CMK (cell line): Measurements from ENCODE around the gene CYB5D1.
"Not testable (repeated sequence)": the region's sequence is repeated elsewhere in the genome, so short reads cannot be mapped to it uniquely, and the experiment has no call there.

Source experiments
- DNase-seq: peaks from one replicate; pipeline ENCODE4 v3.0.0-alpha.2; 2010; ENCODE audit warnings: low read depth

CYB5D1 gene

GRCh38 chr17:7857713-7858521 is at the start of gene CYB5D1:
CYB5D1 (plus strand) TSS chr17:7858003; CDS start chr17:7858135, 132 bp downstream.
- no peak for DNase-seq

GRCh38 chr17:7809086-7809790 is 48.6 kb upstream of the CYB5D1 start:
- DNase-seq = no peak

GRCh38 chr17:7809791-7810343 is 47.9 kb upstream of the CYB5D1 start:
- not testable (repeated sequence) for DNase-seq

- no peak for DNase-seq
Observed at GRCh38 chr17:7811251-7811650, 46.6 kb upstream of the CYB5D1 start.

- DNase-seq = no peak
Observed at GRCh38 chr17:7814969-7815368, 42.8 kb upstream of the CYB5D1 start.

GRCh38 chr17:7816926-7817642 is 40.7 kb upstream of the CYB5D1 start:
- no peak for DNase-seq

GRCh38 chr17:7817643-7817964 is 40.2 kb upstream of the CYB5D1 start:
- no peak for DNase-seq

- no peak for DNase-seq
Observed at GRCh38 chr17:7818026-7818425, 39.8 kb upstream of the CYB5D1 start.

- DNase-seq = no peak
Observed at GRCh38 chr17:7818746-7819645, 38.8 kb upstream of the CYB5D1 start.

- no peak for DNase-seq
Observed at GRCh38 chr17:7820231-7820630, 37.6 kb upstream of the CYB5D1 start.

- DNase-seq = no peak
Observed at GRCh38 chr17:7822126-7822525, 35.7 kb upstream of the CYB5D1 start.

GRCh38 chr17:7823581-7824001 is 34.2 kb upstream of the CYB5D1 start:
- DNase-seq = no peak

- no peak for DNase-seq
Observed at GRCh38 chr17:7824021-7824924, 33.5 kb upstream of the CYB5D1 start.

- no peak for DNase-seq
Observed at GRCh38 chr17:7825206-7825990, 32.4 kb upstream of the CYB5D1 start.

GRCh38 chr17:7830616-7831015 is 27.2 kb upstream of the CYB5D1 start:
- DNase-seq = no peak

- DNase-seq = no peak
Observed at GRCh38 chr17:7831233-7831632, 26.6 kb upstream of the CYB5D1 start.

GRCh38 chr17:7832431-7832830 is 25.4 kb upstream of the CYB5D1 start:
- no peak for DNase-seq

- DNase-seq = no peak
Observed at GRCh38 chr17:7833011-7833794, 24.6 kb upstream of the CYB5D1 start.
